ENCODE measurements around the gene PRX. TPM values are rescaled to one million over a fixed set of nuclear protein-coding genes. Genes with fewer than 3 reads are reported as not detected.

Gene PRX
- total RNA-seq, 1 experiment from 2014 or later: 4.8 TPM

- no peak for TF ChIP-seq POLR2AphosphoS5 (IDR thresholded peaks at IDR 0.05; ENCODE audit: low read depth, low read length)
- TF ChIP-seq EGR1 (IDR thresholded peaks at IDR 0.05; ENCODE audit: low read depth): no peak
- no peak for TF ChIP-seq ATF3 (IDR thresholded peaks at IDR 0.05)
- no peak for TF ChIP-seq JUND (IDR thresholded peaks at IDR 0.05)
- TF ChIP-seq CEBPB (IDR thresholded peaks at IDR 0.05; ENCODE audit: low read depth): no peak
- TF ChIP-seq SP1 (IDR thresholded peaks at IDR 0.05; ENCODE audit: low read depth): no peak
- no peak for TF ChIP-seq POLR2A (IDR thresholded peaks at IDR 0.05; ENCODE audit: borderline replicate concordance, extremely low read depth, insufficient read depth, insufficient read length)
- TF ChIP-seq EZH2 (IDR thresholded peaks at IDR 0.05): no peak
- no peak for TF ChIP-seq SRF (IDR thresholded peaks at IDR 0.05; ENCODE audit: low read depth)
- no peak for TF ChIP-seq ZBTB33 (IDR thresholded peaks at IDR 0.05; ENCODE audit: extremely low read depth, insufficient replicate concordance, low read length)
- no peak for TF ChIP-seq TCF7L2 (IDR thresholded peaks at IDR 0.05; ENCODE audit: borderline replicate concordance, extremely low read depth, insufficient read depth, insufficient read length)
These were observed 6.0 kb upstream of the PRX start (continued) for GRCh38 chr19:40419066-40419612.

GRCh38 chr19:40418040-40418439 lies 4.9 kb upstream of the PRX start:
- no peak for ATAC-seq
- peak overlapping the region; percentile 84; the same call in 1 of the 2 replicates for H3K4me2 ChIP-seq (ENCODE audit: low read length)
- H3K27ac ChIP-seq (ENCODE audit: low read depth, low read length): peak overlapping the region; percentile 68; the same call in 1 of the 2 replicates
- RAD21 ChIA-PET (ENCODE audit: low non-redundant PET in 1 of 2, low total read pairs in 2 of 2, uncharacterized antibody in 2 of 2, unreplicated experiment in 2 of 2): no interaction called here
- peaks cover 5 to 9% of the 10 kb centered on the region in 2 experiments; a peak in 2 of 4 replicates for H3K36me3 ChIP-seq (ENCODE audit: control insufficient read depth in 1 of 2, insufficient read depth in 2 of 2, low read length in 2 of 2)
- peaks cover 40 to 81% of the 10 kb centered on the region in 2 experiments for H3K4me1 ChIP-seq (ENCODE audit: control insufficient read depth in 1 of 2, insufficient read depth in 2 of 2, low read length in 2 of 2)
- no peak overlapping the region for H2AFZ ChIP-seq (ENCODE audit: low read depth, low read length, poor library complexity, severe bottlenecking)
- POLR2A ChIA-PET: interaction anchor here (1.3 kb wide), 1 partner anchor 25 kb away, joined by 3 read pairs; no protein-coding TSS in a partner anchor
- H3K9ac ChIP-seq (ENCODE audit: low read length): peak overlapping the region; percentile 37; the same call in 1 of the 2 replicates
- TF ChIP-seq JUND (IDR thresholded peaks at IDR 0.05) (no peak), EGR1 (IDR thresholded peaks at IDR 0.05; ENCODE audit: low read depth) (no peak)
- H3K27me3 ChIP-seq (ENCODE audit: insufficient read depth, low read length): no peaks in the 10 kb centered on the region
- BruUV-seq (replicated peaks): no TSS peak
- intact Hi-C loops (cut with micrococcal nuclease): no loop called here
- no peak for DNase-seq (ENCODE audit: low read depth, low spot score)
- CTCF ChIA-PET: no interaction called here
- H3K9me3 ChIP-seq (ENCODE audit: control insufficient read depth in 1 of 2, insufficient read depth in 1 of 2, low read depth in 1 of 2, low read length in 2 of 2): no peaks in the 10 kb centered on the region
- H3K79me2 ChIP-seq (ENCODE audit: insufficient read depth, low read length): peaks cover 12% of the 10 kb centered on the region
- no peak overlapping the region for H3K4me3 ChIP-seq (replicated peaks in 1 of 2; ENCODE audit: low read depth in 1 of 2, low read length in 2 of 2)
- no peaks in the 10 kb centered on the region for H4K20me1 ChIP-seq (ENCODE audit: insufficient read depth)
- H3K9me2 ChIP-seq (ENCODE audit: insufficient read depth): no peaks in the 10 kb centered on the region
